Natural killer cell (primary cell): ENCODE measurements around the gene SFR1. TPM values are rescaled to one million over a fixed set of nuclear protein-coding genes. Genes with fewer than 3 reads are reported as not detected.

ENCODE experiments used
- ATAC-seq, 3 donors: fragments of 150-1000 bp in 2 of 3; fragments of 200-7000 bp in 1 of 3; cut with Tn5 transposase; 1 replicate in 1 of 3; 2 replicates in 2 of 3; pipeline ENCODE4 v1.10.0; 2021; ENCODE audit warnings: mild to moderate bottlenecking in 2 of 3, moderate library complexity in 2 of 3
- DNase-seq, 2 donors: peaks; one replicate each; pipeline versions ENCODE4 v3.0.0 to v3.0.0-alpha.2; 2013 to 2021; ENCODE audit warnings: mixed read lengths in 1 of 2
- H3K27ac ChIP-seq: one replicate; pipeline ENCODE4 v1.5.1; 2013; ENCODE audit warnings: mild to moderate bottlenecking, low read length
- H3K27me3 ChIP-seq: one replicate; pipeline ENCODE4 v1.6.1; 2013; ENCODE audit warnings: low read length; ENCODE audit not compliant: control insufficient read depth, insufficient read depth
- H3K36me3 ChIP-seq: one replicate; pipeline ENCODE4 v1.6.1; 2013; ENCODE audit warnings: low read length; ENCODE audit not compliant: control insufficient read depth, insufficient read depth
- H3K4me1 ChIP-seq: one replicate; pipeline ENCODE4 v1.6.1; 2013; ENCODE audit warnings: low read length; ENCODE audit not compliant: control insufficient read depth, insufficient read depth
- H3K4me3 ChIP-seq: one replicate; pipeline ENCODE4 v1.5.1; 2013; ENCODE audit warnings: low read length
- H3K9me3 ChIP-seq: one replicate; pipeline ENCODE4 v1.6.1; 2013; ENCODE audit warnings: low read length; ENCODE audit not compliant: control insufficient read depth, insufficient read depth
- H3K27ac Mint-ChIP-seq, 2 donors: one replicate each; pipeline ENCODE4 v1.8.0; 2022; ENCODE audit warnings: mild to moderate bottlenecking in 2 of 2, mixed read lengths in 2 of 2, moderate library complexity in 1 of 2
- H3K27me3 Mint-ChIP-seq, 2 donors: one replicate each; pipeline ENCODE4 v1.8.0; 2022; ENCODE audit warnings: low read depth in 2 of 2, mixed read lengths in 2 of 2
- H3K36me3 Mint-ChIP-seq: one replicate; pipeline ENCODE4 v1.8.0; 2022; ENCODE audit warnings: mixed read lengths
- H3K4me1 Mint-ChIP-seq, 2 donors: one replicate each; pipeline ENCODE4 v1.8.0; 2022; ENCODE audit warnings: mixed read lengths in 2 of 2
- H3K4me3 Mint-ChIP-seq: one replicate; pipeline ENCODE4 v1.8.0; 2022; ENCODE audit warnings: mild to moderate bottlenecking, moderate library complexity, mixed read lengths
- H3K9me3 Mint-ChIP-seq, 2 donors: one replicate each; pipeline ENCODE4 v1.8.0; 2022; ENCODE audit warnings: mixed read lengths in 2 of 2
- WGBS: methylation state at CpG from one replicate; pipeline ENCODE4 v1.1.7; 2013; ENCODE audit warnings: missing lambda C conversion rate; ENCODE audit not compliant: insufficient coverage; 5-methylcytosine and 5-hydroxymethylcytosine counted together
- intact Hi-C: fragments of 100-400 bp; cut with micrococcal nuclease; formaldehyde crosslinking; loops from one replicate; pipeline ENCODE4 v1.14.2; 2022
- total RNA-seq, 4 donors: library from RNA; stranded (reverse); fragments of 120-200 nt in 1 of 4; gene quantifications; one replicate each; pipeline versions ENCODE4 v1.2.3 to v1.2.4, GENCODE V29; 2013 to 2022
- TF ChIP-seq, protein P1 (sequence below): fragments of 200-600 bp; IDR thresholded peaks from one replicate; pipeline ENCODE4 v1.8.0; 2022; ENCODE audit warnings: antibody characterized with exemption

The SFR1 gene
- total RNA-seq, 3 donors from 2014 or later (not counting 1 experiment from before 2014, with no cell fraction given) = 9.1 to 19.1 (median 18.3) TPM

DNA sequence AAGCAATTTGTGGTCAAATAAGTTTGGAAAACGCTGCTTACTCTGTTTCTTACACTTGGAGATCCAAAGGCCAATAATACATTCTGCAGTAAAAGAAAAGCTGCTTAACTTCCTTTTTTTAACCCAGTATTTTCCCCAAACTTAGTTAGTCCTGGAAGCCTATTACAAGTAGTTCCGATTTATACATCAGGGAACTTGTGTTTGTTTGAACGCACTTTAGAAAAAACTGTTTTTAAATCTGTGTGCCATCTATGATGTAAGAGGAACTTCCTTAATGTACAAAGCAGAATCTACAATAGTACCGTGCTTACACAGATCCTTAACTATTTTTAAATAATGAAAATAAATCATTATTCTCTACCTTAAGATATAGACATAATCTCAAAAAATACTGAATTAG lies 23.0 kb downstream of the SFR1 start:
- no peaks in the 10 kb centered on the region for H3K9me3 ChIP-seq
- no peak for ATAC-seq
- TF ChIP-seq, protein P1, sequence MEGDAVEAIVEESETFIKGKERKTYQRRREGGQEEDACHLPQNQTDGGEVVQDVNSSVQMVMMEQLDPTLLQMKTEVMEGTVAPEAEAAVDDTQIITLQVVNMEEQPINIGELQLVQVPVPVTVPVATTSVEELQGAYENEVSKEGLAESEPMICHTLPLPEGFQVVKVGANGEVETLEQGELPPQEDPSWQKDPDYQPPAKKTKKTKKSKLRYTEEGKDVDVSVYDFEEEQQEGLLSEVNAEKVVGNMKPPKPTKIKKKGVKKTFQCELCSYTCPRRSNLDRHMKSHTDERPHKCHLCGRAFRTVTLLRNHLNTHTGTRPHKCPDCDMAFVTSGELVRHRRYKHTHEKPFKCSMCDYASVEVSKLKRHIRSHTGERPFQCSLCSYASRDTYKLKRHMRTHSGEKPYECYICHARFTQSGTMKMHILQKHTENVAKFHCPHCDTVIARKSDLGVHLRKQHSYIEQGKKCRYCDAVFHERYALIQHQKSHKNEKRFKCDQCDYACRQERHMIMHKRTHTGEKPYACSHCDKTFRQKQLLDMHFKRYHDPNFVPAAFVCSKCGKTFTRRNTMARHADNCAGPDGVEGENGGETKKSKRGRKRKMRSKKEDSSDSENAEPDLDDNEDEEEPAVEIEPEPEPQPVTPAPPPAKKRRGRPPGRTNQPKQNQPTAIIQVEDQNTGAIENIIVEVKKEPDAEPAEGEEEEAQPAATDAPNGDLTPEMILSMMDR = no peak
- intact Hi-C loops = no loop called here
- H3K36me3 ChIP-seq = no peaks in the 10 kb centered on the region
- H3K4me1 ChIP-seq = no peaks in the 10 kb centered on the region
- Mint-ChIP-seq H3K4me3 (no peak overlapping the region), H3K4me1 (no peaks in the 10 kb centered on the region), H3K9me3 (no peaks in the 10 kb centered on the region), H3K27me3 (peaks cover 16 to 49% of the 10 kb centered on the region in 2 donors), H3K27ac (no peak overlapping the region), H3K36me3 (no peaks in the 10 kb centered on the region)
- peaks cover 4% of the 10 kb centered on the region for H3K27me3 ChIP-seq
- 65% methylated on average over 2 of the region's 4 CpGs for WGBS
- H3K27ac ChIP-seq = no peak overlapping the region
- no peak for DNase-seq
- H3K4me3 ChIP-seq = no peak overlapping the region

DNA sequence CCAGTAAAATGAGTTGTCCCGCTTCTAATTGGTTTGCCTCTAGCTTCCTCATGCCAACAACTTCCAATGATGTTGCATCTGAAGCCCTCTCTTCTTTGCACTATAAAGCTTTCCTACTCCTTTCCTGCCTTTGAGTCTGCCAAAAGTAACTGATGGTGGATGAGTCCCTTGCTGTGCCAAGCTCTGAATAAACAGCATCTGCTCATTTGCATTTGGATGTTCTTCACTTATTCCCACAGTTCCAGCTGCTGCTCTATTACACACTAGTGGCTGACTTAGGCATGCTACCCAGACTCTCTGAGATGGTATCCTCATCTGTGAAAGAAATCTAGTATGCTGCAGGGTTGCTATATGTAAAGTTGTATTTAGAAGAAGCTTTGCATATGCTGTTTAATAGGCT lies 24.9 kb downstream of the SFR1 start:
- 88% methylated on average over 1 of the region's 1 CpG for WGBS
- Mint-ChIP-seq H3K36me3 (peaks cover 8% of the 10 kb centered on the region), H3K27me3 (peaks cover 23 to 64% of the 10 kb centered on the region in 2 donors)

DNA sequence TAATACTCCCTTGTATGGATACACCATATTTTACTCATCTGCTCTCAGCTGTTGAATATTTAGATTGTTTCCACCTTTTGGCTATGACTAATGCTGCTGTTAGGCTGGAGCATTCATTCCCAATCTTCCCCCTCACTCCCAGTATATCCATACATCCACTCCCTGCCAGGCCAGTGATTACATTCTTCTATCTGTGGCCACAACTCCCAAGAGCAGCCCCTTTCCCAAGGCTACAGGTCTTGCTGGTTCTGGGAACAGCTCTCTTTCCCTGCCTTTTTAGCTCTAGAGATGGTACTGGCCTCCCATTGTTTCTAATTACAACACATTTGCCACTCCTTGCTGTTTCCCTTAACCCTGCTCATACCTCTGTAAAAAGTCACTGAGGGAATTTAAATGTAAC lies 28.2 kb downstream of the SFR1 start:
- Mint-ChIP-seq H3K9me3 (peaks cover 5 to 6% of the 10 kb centered on the region in 2 donors), H3K4me3 (no peak overlapping the region), H3K4me1 (no peaks in the 10 kb centered on the region), H3K27ac (no peak overlapping the region), H3K27me3 (peaks cover 32 to 52% of the 10 kb centered on the region in 2 donors), H3K36me3 (peaks cover 15% of the 10 kb centered on the region)
- no peaks in the 10 kb centered on the region for H3K36me3 ChIP-seq
- intact Hi-C loops = no loop called here
- H3K4me3 ChIP-seq = no peak overlapping the region
- DNase-seq (no peak), ATAC-seq (no peak)
- no peak overlapping the region for H3K27ac ChIP-seq
- H3K27me3 ChIP-seq = no peaks in the 10 kb centered on the region
- H3K4me1 ChIP-seq = no peaks in the 10 kb centered on the region
- TF ChIP-seq, protein P1 = no peak
- H3K9me3 ChIP-seq = peaks cover 2% of the 10 kb centered on the region

More for the DNA sequence above, 24.9 kb downstream of the SFR1 start:
- Histone ChIP-seq H3K27me3 (peaks cover 2% of the 10 kb centered on the region), H3K27ac (no peak overlapping the region), H3K4me1 (no peaks in the 10 kb centered on the region), H3K36me3 (no peaks in the 10 kb centered on the region), H3K9me3 (no peaks in the 10 kb centered on the region), H3K4me3 (no peak overlapping the region)
- intact Hi-C loops = no loop called here
- Mint-ChIP-seq H3K4me1 (no peaks in the 10 kb centered on the region), H3K27ac (no peak overlapping the region), H3K9me3 (peaks cover 1 to 2% of the 10 kb centered on the region in 2 donors), H3K4me3 (no peak overlapping the region)
- DNase-seq (no peak), ATAC-seq (no peak)
- TF ChIP-seq, protein P1 = no peak

DNA sequence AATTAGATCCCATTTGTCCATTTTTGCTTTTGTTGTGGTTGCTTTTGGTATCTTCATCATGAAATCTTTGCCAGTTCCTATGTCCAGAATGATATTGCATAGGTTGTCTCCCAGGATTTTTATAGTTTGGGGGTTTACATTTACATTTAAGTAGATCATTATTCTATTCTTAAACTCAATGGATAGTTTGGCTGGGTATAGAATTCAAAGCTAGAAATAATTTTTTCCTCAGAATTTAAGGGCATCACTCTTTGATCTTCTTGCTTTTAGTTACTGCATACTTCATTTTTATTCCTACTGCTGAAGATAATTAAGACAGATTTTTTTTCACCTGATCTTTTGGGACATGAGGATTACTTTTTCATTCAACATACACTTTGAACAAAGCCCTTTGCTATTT lies 29.8 kb downstream of the SFR1 start:
- intact Hi-C loops = no loop called here
- Mint-ChIP-seq H3K27ac (no peak overlapping the region), H3K4me3 (no peak overlapping the region), H3K27me3 (peaks cover 42 to 49% of the 10 kb centered on the region in 2 donors), H3K36me3 (peaks cover 15% of the 10 kb centered on the region), H3K9me3 (peaks cover 5 to 6% of the 10 kb centered on the region in 2 donors), H3K4me1 (no peaks in the 10 kb centered on the region)
- Histone ChIP-seq H3K4me3 (no peak overlapping the region), H3K4me1 (no peaks in the 10 kb centered on the region), H3K27me3 (no peaks in the 10 kb centered on the region), H3K36me3 (no peaks in the 10 kb centered on the region), H3K27ac (no peak overlapping the region), H3K9me3 (peaks cover 2% of the 10 kb centered on the region)
- no peak for DNase-seq
- TF ChIP-seq, protein P1 = no peak
- no peak for ATAC-seq
